K562 (cell line): ENCODE data around the gene AGAP1. TPM values are rescaled to one million over a fixed set of nuclear protein-coding genes. Genes with fewer than 3 reads are reported as not detected.
A peak's percentile ranks its signal among the peaks of the same experiment; 100 is the strongest.

Source experiments
- CXXC5 ChIP-seq: fragments of 250-450 bp; sonication (Bioruptor Pico); IDR thresholded peaks from 2 replicates; pipeline ENCODE4 v1.8.0; 2022; ENCODE audit warnings: inconsistent platforms, mild to moderate bottlenecking, moderate library complexity
- GMEB1 ChIP-seq: fragments of 250-450 bp; sonication (Bioruptor Pico); IDR thresholded peaks from 2 replicates; pipeline ENCODE4 v1.4.0; 2020; ENCODE audit warnings: mild to moderate bottlenecking
- KDM5B ChIP-seq: fragments of 200-600 bp; sonication (generic); IDR thresholded peaks from 2 replicates; pipeline ENCODE4 v1.6.1; 2012; ENCODE audit warnings: low read depth, mild to moderate bottlenecking, moderate library complexity, low read length, control low read depth, inconsistent platforms; ENCODE audit not compliant: insufficient replicate concordance
- MEIS2 ChIP-seq: fragments of 450-650 bp; IDR thresholded peaks from 2 replicates; pipeline ENCODE4 v1.6.1; 2014; ENCODE audit warnings: mild to moderate bottlenecking; ENCODE audit not compliant: partially characterized antibody
- PHB ChIP-seq: fragments of 250-450 bp; sonication (Bioruptor Pico); IDR thresholded peaks from 2 replicates; pipeline ENCODE4 v1.5.0; 2021
- SIN3B ChIP-seq: fragments of 450-650 bp; IDR thresholded peaks from 2 replicates; pipeline ENCODE4 v1.6.1; 2017; ENCODE audit warnings: low read depth, mild to moderate bottlenecking, moderate library complexity
- SMAD4 ChIP-seq: fragments of 250-450 bp; sonication (Bioruptor Pico); conservative IDR thresholded peaks from 2 replicates; pipeline ENCODE4 v1.8.0; 2021; ENCODE audit warnings: inconsistent platforms, mild to moderate bottlenecking, moderate library complexity
- STAG1 ChIP-seq: sonication (generic); formaldehyde crosslinking; IDR thresholded peaks from 2 replicates; pipeline ENCODE4 v1.5.0; 2020; ENCODE audit warnings: missing genetic modification reagents, borderline replicate concordance
- TCF3 ChIP-seq: sonication (generic); formaldehyde crosslinking; IDR thresholded peaks from 2 replicates; pipeline ENCODE4 v1.4.0; 2020; ENCODE audit warnings: mild to moderate bottlenecking, missing genetic modification reagents
- ZNF263 ChIP-seq: sonication (generic); formaldehyde crosslinking; IDR thresholded peaks from 2 replicates; pipeline ENCODE4 v1.8.0; 2022; ENCODE audit warnings: mild to moderate bottlenecking, missing genetic modification reagents, borderline replicate concordance
- ZNF512 ChIP-seq: IDR thresholded peaks from 2 replicates; pipeline ENCODE4 v1.6.1; 2016; ENCODE audit warnings: missing genetic modification characterization, missing compliant biosample characterization
- ZNF592 ChIP-seq: fragments of 450-650 bp; IDR thresholded peaks from 2 replicates; pipeline ENCODE4 v1.6.1; 2017; ENCODE audit warnings: antibody characterized with exemption, mild to moderate bottlenecking
- polyA plus RNA-seq, 8 experiments: library from polyadenylated mRNA; depleted of rRNA in 4 of 8; stranded (reverse) in 5 of 8; unstranded in 3 of 8; fragments of >200 nt; fragmentation: Nextera tagmentation in 2 of 8; fragmentation: Illumina TruSeq in 1 of 8; extraction: Ambion mirVana in 2 of 8; extraction: Trizol in 1 of 8; gene quantifications; 2 replicates each; pipeline versions ENCODE4 v1.2.1 to v1.2.3, GENCODE V29; 2011 to 2014; ENCODE audit warnings: inconsistent platforms in 1 of 8, missing spikeins in 1 of 8
- total RNA-seq, 7 experiments: library from RNA; depleted of rRNA in 6 of 7; stranded (reverse); fragments of >200 nt in 6 of 7; fragmentation: Illumina TruSeq in 2 of 7; extraction: Trizol in 2 of 7; gene quantifications; 2 replicates each; pipeline versions ENCODE4 v1.2.1 to v1.2.3, GENCODE V29; 2011 to 2021; ENCODE audit warnings: low replicate concordance in 1 of 7
- TF ChIP-seq, protein P1 (sequence below), 2 experiments: IDR thresholded peaks; 2 replicates each; pipeline ENCODE4 v1.6.1; 2012; ENCODE audit warnings: improper control_type of control experiment in 2 of 2, low read depth in 2 of 2, low read length in 2 of 2, borderline replicate concordance in 1 of 2
- TF ChIP-seq, protein P2 (sequence below), 2 experiments: fragments of 450-650 bp; conservative IDR thresholded peaks; 2 replicates each; pipeline ENCODE4 v1.6.1; 2017; ENCODE audit warnings: mild to moderate bottlenecking in 2 of 2, moderate library complexity in 2 of 2

The AGAP1 gene
- total and polyA plus RNA-seq, 9 of the 15 experiments (the other 6 are each of a cell fraction or from before 2014, with no cell fraction given): 1.3 to 24.0 (median 10.6) TPM

GRCh38 chr2:235494716-235495372, 1.0 kb downstream of the AGAP1 start (continued):
- TF ChIP-seq, protein P1, sequence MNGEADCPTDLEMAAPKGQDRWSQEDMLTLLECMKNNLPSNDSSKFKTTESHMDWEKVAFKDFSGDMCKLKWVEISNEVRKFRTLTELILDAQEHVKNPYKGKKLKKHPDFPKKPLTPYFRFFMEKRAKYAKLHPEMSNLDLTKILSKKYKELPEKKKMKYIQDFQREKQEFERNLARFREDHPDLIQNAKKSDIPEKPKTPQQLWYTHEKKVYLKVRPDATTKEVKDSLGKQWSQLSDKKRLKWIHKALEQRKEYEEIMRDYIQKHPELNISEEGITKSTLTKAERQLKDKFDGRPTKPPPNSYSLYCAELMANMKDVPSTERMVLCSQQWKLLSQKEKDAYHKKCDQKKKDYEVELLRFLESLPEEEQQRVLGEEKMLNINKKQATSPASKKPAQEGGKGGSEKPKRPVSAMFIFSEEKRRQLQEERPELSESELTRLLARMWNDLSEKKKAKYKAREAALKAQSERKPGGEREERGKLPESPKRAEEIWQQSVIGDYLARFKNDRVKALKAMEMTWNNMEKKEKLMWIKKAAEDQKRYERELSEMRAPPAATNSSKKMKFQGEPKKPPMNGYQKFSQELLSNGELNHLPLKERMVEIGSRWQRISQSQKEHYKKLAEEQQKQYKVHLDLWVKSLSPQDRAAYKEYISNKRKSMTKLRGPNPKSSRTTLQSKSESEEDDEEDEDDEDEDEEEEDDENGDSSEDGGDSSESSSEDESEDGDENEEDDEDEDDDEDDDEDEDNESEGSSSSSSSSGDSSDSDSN (IDR thresholded peaks at IDR 0.05; ENCODE audit: borderline replicate concordance in 1 of 2, low read depth in 2 of 2, low read length in 2 of 2): peak; percentile 50 to 53; a peak in 3 of 4 replicates
- TF ChIP-seq TCF3: 0 out of 2 replicates have a peak, but pooled peaks have one; percentile 5
- TF ChIP-seq PHB (CRISPR knock-in tag): no peak
- no peak for TF ChIP-seq SMAD4 (CRISPR knock-in tag)
- 0 out of 2 replicates have a peak, but pooled peaks have one; percentile 19 for TF ChIP-seq GMEB1
- no peak for TF ChIP-seq MEIS2
- peak; percentile 27; the same call in 1 of the 2 replicates for TF ChIP-seq CXXC5 (CRISPR knock-in tag)
- peak; percentile 48 for TF ChIP-seq KDM5B
- TF ChIP-seq SIN3B: peak; percentile 26; the same call in 1 of the 2 replicates
- peak; percentile 71 for TF ChIP-seq ZNF263
- TF ChIP-seq ZNF592: 0 out of 2 replicates have a peak, but pooled peaks have one; percentile 30
- TF ChIP-seq, protein P2, sequence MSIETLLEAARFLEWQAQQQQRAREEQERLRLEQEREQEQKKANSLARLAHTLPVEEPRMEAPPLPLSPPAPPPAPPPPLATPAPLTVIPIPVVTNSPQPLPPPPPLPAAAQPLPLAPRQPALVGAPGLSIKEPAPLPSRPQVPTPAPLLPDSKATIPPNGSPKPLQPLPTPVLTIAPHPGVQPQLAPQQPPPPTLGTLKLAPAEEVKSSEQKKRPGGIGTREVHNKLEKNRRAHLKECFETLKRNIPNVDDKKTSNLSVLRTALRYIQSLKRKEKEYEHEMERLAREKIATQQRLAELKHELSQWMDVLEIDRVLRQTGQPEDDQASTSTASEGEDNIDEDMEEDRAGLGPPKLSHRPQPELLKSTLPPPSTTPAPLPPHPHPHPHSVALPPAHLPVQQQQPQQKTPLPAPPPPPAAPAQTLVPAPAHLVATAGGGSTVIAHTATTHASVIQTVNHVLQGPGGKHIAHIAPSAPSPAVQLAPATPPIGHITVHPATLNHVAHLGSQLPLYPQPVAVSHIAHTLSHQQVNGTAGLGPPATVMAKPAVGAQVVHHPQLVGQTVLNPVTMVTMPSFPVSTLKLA (conservative IDR thresholded peaks at IDR 0.05): 0 out of 4 replicates have a peak, but pooled peaks of 1 of the 2 experiments have one; percentile 14
- no peak for TF ChIP-seq STAG1 (CRISPR knock-in tag)
- no peak for TF ChIP-seq ZNF512 (tag)
